T-helper 2 cell (primary cell): ENCODE results near the gene COL1A1.

ENCODE experiments used
- DNase-seq, 5 experiments: peaks; one replicate each; pipeline versions ENCODE4 v3.0.0 to v3.0.0-alpha.2; 2012 to 2022

Gene COL1A1

GRCh38 chr17:50141026-50141744, 60.2 kb downstream of the COL1A1 start:
- no peak for DNase-seq

GRCh38 chr17:50139950-50140885, 61.2 kb downstream of the COL1A1 start:
- peak; percentile 62 to 82 (median 73) for DNase-seq

GRCh38 chr17:50139185-50139783, 62.1 kb downstream of the COL1A1 start:
- DNase-seq = no peak

- DNase-seq = no peak
Measured at GRCh38 chr17:50137042-50137441, 64.4 kb downstream of the COL1A1 start.

- no peak for DNase-seq
Measured at GRCh38 chr17:50136096-50136687, 65.2 kb downstream of the COL1A1 start.

- DNase-seq = no peak
Measured at GRCh38 chr17:50135316-50136095, 65.9 kb downstream of the COL1A1 start.

GRCh38 chr17:50134206-50135110, 67.0 kb downstream of the COL1A1 start:
- DNase-seq = no peak

- no peak for DNase-seq
Measured at GRCh38 chr17:50133769-50134099, 67.7 kb downstream of the COL1A1 start.
